Mesenchymal stem cell (in vitro differentiated cells and primary cell): Measurements from ENCODE around the gene TBC1D8.

Experiments used
- DNase-seq: peaks from one replicate; pipeline ENCODE4 v3.0.0-alpha.2; 2013
- H2AFZ ChIP-seq: one replicate; pipeline ENCODE4 v1.6.1; 2013; ENCODE audit warnings: low read depth, mild to moderate bottlenecking, control low read depth, inconsistent platforms, low read length, moderate library complexity
- H2AK5ac ChIP-seq: 2 replicates; pipeline ENCODE4 v1.6.1; 2013; ENCODE audit warnings: low read length, moderate library complexity, mild to moderate bottlenecking, inconsistent platforms; ENCODE audit not compliant: severe bottlenecking
- H2BK120ac ChIP-seq: one replicate; pipeline ENCODE4 v1.6.1; 2013; ENCODE audit warnings: low read depth, mild to moderate bottlenecking, inconsistent platforms, low read length, moderate library complexity
- H2BK12ac ChIP-seq, 2 experiments: one replicate each; pipeline ENCODE4 v1.6.1; 2013; ENCODE audit warnings: inconsistent platforms in 2 of 2, low read length in 2 of 2, mild to moderate bottlenecking in 2 of 2, moderate library complexity in 2 of 2, control low read depth in 1 of 2
- H2BK15ac ChIP-seq: one replicate; pipeline ENCODE4 v1.6.1; 2013; ENCODE audit warnings: mild to moderate bottlenecking, low read depth, inconsistent platforms; ENCODE audit not compliant: poor library complexity, severe bottlenecking
- H2BK5ac ChIP-seq: 2 replicates; pipeline ENCODE4 v1.6.1; 2013; ENCODE audit warnings: low read depth, mild to moderate bottlenecking, low read length, control low read depth, inconsistent platforms; ENCODE audit not compliant: poor library complexity, severe bottlenecking
- H3K14ac ChIP-seq, 2 experiments: one replicate each; pipeline ENCODE4 v1.6.1; 2013; ENCODE audit warnings: inconsistent platforms in 2 of 2, low read length in 2 of 2, control low read depth in 1 of 2, mild to moderate bottlenecking in 1 of 2, moderate library complexity in 1 of 2
- H3K18ac ChIP-seq, 2 experiments: one replicate each; pipeline ENCODE4 v1.6.1; 2013; ENCODE audit warnings: inconsistent platforms in 2 of 2, low read length in 2 of 2, control low read depth in 1 of 2, low read depth in 1 of 2, mild to moderate bottlenecking in 1 of 2
- H3K23ac ChIP-seq, 2 experiments: one replicate each; pipeline ENCODE4 v1.6.1; 2013; ENCODE audit warnings: inconsistent platforms in 2 of 2, low read length in 2 of 2, mild to moderate bottlenecking in 2 of 2, moderate library complexity in 2 of 2, control low read depth in 1 of 2
- H3K27ac ChIP-seq: 2 replicates; pipeline ENCODE4 v1.5.1; 2013; ENCODE audit warnings: mild to moderate bottlenecking, moderate library complexity, low read length, control low read depth, inconsistent platforms; ENCODE audit not compliant: poor library complexity, severe bottlenecking
- H3K27me3 ChIP-seq, 2 experiments: 2 replicates each; pipeline versions ENCODE4 v1.6.1 to v1.7.0; 2013; ENCODE audit warnings: low read length in 2 of 2, mild to moderate bottlenecking in 2 of 2, moderate library complexity in 2 of 2, control low read depth in 1 of 2, inconsistent platforms in 1 of 2; ENCODE audit not compliant: control insufficient read depth in 1 of 2, insufficient read depth in 1 of 2
- H3K36me3 ChIP-seq, 2 experiments: 2 replicates each; pipeline versions ENCODE4 v1.6.1 to v1.7.0; 2013; ENCODE audit warnings: low read length in 2 of 2, control low read depth in 1 of 2, inconsistent platforms in 1 of 2, low read depth in 1 of 2, mild to moderate bottlenecking in 1 of 2; ENCODE audit not compliant: insufficient read depth in 2 of 2, control insufficient read depth in 1 of 2
- H3K4ac ChIP-seq, 2 experiments: one replicate each; pipeline ENCODE4 v1.6.1; 2013; ENCODE audit warnings: inconsistent platforms in 2 of 2, low read length in 2 of 2, mild to moderate bottlenecking in 2 of 2, moderate library complexity in 2 of 2, control low read depth in 1 of 2, low read depth in 1 of 2
- H3K4me1 ChIP-seq: 2 replicates; pipeline ENCODE4 v1.6.1; 2013; ENCODE audit warnings: low read depth, low read length, control low read depth; ENCODE audit not compliant: control insufficient read depth, insufficient read depth
- H3K4me2 ChIP-seq: 2 replicates; pipeline ENCODE4 v1.6.1; 2013; ENCODE audit warnings: low read length, mild to moderate bottlenecking, inconsistent platforms; ENCODE audit not compliant: poor library complexity, severe bottlenecking
- H3K4me3 ChIP-seq, 2 experiments: 2 replicates each; pipeline versions ENCODE4 v1.5.1 to v1.7.0; 2013; ENCODE audit warnings: low read length in 2 of 2, mild to moderate bottlenecking in 2 of 2, control low read depth in 1 of 2, low read depth in 1 of 2; ENCODE audit not compliant: insufficient read depth in 1 of 2
- H3K79me1 ChIP-seq: replicated peaks from 2 replicates; pipeline ENCODE4 v1.6.1; 2013; ENCODE audit warnings: mild to moderate bottlenecking, control low read depth, low read length, inconsistent platforms; ENCODE audit not compliant: poor library complexity, severe bottlenecking
- H3K9ac ChIP-seq: 2 replicates; pipeline ENCODE4 v1.7.0; 2013; ENCODE audit warnings: mild to moderate bottlenecking, low read length, moderate library complexity
- H3K9me3 ChIP-seq: 2 replicates; pipeline ENCODE4 v1.7.0; 2013; ENCODE audit warnings: mild to moderate bottlenecking, low read length; ENCODE audit not compliant: control insufficient read depth
- H4K8ac ChIP-seq: one replicate; pipeline ENCODE4 v1.6.1; 2013; ENCODE audit warnings: inconsistent platforms, mild to moderate bottlenecking, low read length, moderate library complexity
- H4K91ac ChIP-seq: one replicate; pipeline ENCODE4 v1.6.1; 2013; ENCODE audit warnings: mild to moderate bottlenecking, low read length, inconsistent platforms
- WGBS: methylation state at CpG from one replicate; pipeline ENCODE4 v1.1.7; 2013; ENCODE audit warnings: mixed read lengths; 5-methylcytosine and 5-hydroxymethylcytosine counted together

TBC1D8 gene

GRCh38 chr2:100990166-100990565 lies 161.0 kb downstream of the TBC1D8 start:
- 96% methylated on average over 9 of the region's 9 CpGs for WGBS
- H2AK5ac ChIP-seq, result no peak overlapping the region
- H2BK120ac ChIP-seq, result no peak overlapping the region
- no peak overlapping the region for H2BK15ac ChIP-seq
- DNase-seq, result no peak
- no peak overlapping the region for H3K9ac ChIP-seq
- no peaks in the 10 kb centered on the region for H3K79me1 ChIP-seq
- no peak overlapping the region for H3K14ac ChIP-seq
- H4K8ac ChIP-seq, result no peak overlapping the region
- H3K18ac ChIP-seq, result no peak overlapping the region
- no peak overlapping the region for H4K91ac ChIP-seq
- H2AFZ ChIP-seq, result no peak overlapping the region
- H3K36me3 ChIP-seq, result peaks cover 0 to 28% of the 10 kb centered on the region in 2 experiments
- no peak overlapping the region for H3K4ac ChIP-seq
- no peak overlapping the region for H2BK5ac ChIP-seq
- H3K27ac ChIP-seq, result no peak overlapping the region
- no peak overlapping the region for H2BK12ac ChIP-seq
- no peak overlapping the region for H3K4me2 ChIP-seq
- no peaks in the 10 kb centered on the region for H3K4me1 ChIP-seq
- no peaks in the 10 kb centered on the region for H3K9me3 ChIP-seq
- H3K27me3 ChIP-seq, result peaks cover 0 to 5% of the 10 kb centered on the region in 2 experiments
- H3K4me3 ChIP-seq, result no peak overlapping the region
- H3K23ac ChIP-seq, result no peak overlapping the region

GRCh38 chr2:100989666-100990065 lies 161.5 kb downstream of the TBC1D8 start:
- Histone ChIP-seq H3K36me3 (peaks cover 0 to 24% of the 10 kb centered on the region in 2 experiments), H2BK5ac (no peak overlapping the region), H3K27me3 (peaks cover 0 to 5% of the 10 kb centered on the region in 2 experiments), H3K79me1 (no peaks in the 10 kb centered on the region), H3K23ac (no peak overlapping the region), H3K4ac (peak overlapping the region in 1 of 2 experiments; percentile 24), H2AFZ (no peak overlapping the region), H4K91ac (no peak overlapping the region), H3K4me3 (no peak overlapping the region), H2BK15ac (no peak overlapping the region), H3K4me1 (no peaks in the 10 kb centered on the region), H4K8ac (no peak overlapping the region), H3K18ac (no peak overlapping the region), H2BK120ac (no peak overlapping the region), H3K14ac (no peak overlapping the region), H3K4me2 (no peak overlapping the region), H3K27ac (no peak overlapping the region), H2AK5ac (no peak overlapping the region), H2BK12ac (no peak overlapping the region), H3K9me3 (no peaks in the 10 kb centered on the region), H3K9ac (no peak overlapping the region)
- WGBS, result 93% methylated on average over 3 of the region's 3 CpGs
- no peak for DNase-seq

GRCh38 chr2:100988630-100989417 lies 162.4 kb downstream of the TBC1D8 start:
- no peak overlapping the region for H4K91ac ChIP-seq
- H2BK15ac ChIP-seq, result no peak overlapping the region
- peak overlapping the region; percentile 29 for H4K8ac ChIP-seq
- peak overlapping the region in 1 of 2 experiments; percentile 6 for H3K14ac ChIP-seq
- H3K18ac ChIP-seq, result no peak overlapping the region
- no peak overlapping the region for H3K4ac ChIP-seq
- 86% methylated on average over 5 of the region's 8 CpGs for WGBS
- no peak overlapping the region for H3K23ac ChIP-seq
- H2BK5ac ChIP-seq, result no peak overlapping the region
- no peak overlapping the region for H3K27ac ChIP-seq
- H3K27me3 ChIP-seq, result peaks cover 0 to 5% of the 10 kb centered on the region in 2 experiments
- H2BK120ac ChIP-seq, result no peak overlapping the region
- H3K79me1 ChIP-seq, result no peaks in the 10 kb centered on the region
- no peak overlapping the region for H3K4me2 ChIP-seq
- peak; percentile 69 for DNase-seq
- H3K9me3 ChIP-seq, result no peaks in the 10 kb centered on the region
- no peak overlapping the region for H2AK5ac ChIP-seq
- no peak overlapping the region for H2AFZ ChIP-seq
- no peak overlapping the region for H2BK12ac ChIP-seq
- H3K4me1 ChIP-seq, result peaks cover 1% of the 10 kb centered on the region
- H3K36me3 ChIP-seq, result peaks cover 0 to 17% of the 10 kb centered on the region in 2 experiments
- no peak overlapping the region for H3K4me3 ChIP-seq
- H3K9ac ChIP-seq, result no peak overlapping the region

GRCh38 chr2:100987974-100988373 lies 163.2 kb downstream of the TBC1D8 start:
- Histone ChIP-seq H3K18ac (no peak overlapping the region), H2BK5ac (no peak overlapping the region), H3K79me1 (no peaks in the 10 kb centered on the region), H3K4ac (no peak overlapping the region), H3K36me3 (peaks cover 0 to 20% of the 10 kb centered on the region in 2 experiments), H2AK5ac (no peak overlapping the region), H3K14ac (no peak overlapping the region), H2BK12ac (peak overlapping the region in 1 of 2 experiments; percentile 43), H3K27me3 (peaks cover 0 to 5% of the 10 kb centered on the region in 2 experiments), H2BK15ac (no peak overlapping the region), H3K9me3 (no peaks in the 10 kb centered on the region), H3K4me2 (no peak overlapping the region), H2AFZ (no peak overlapping the region), H4K91ac (peak overlapping the region; percentile 61), H3K4me1 (peaks cover 4% of the 10 kb centered on the region), H3K4me3 (no peak overlapping the region), H3K27ac (no peak overlapping the region), H3K9ac (no peak overlapping the region), H4K8ac (no peak overlapping the region), H3K23ac (no peak overlapping the region), H2BK120ac (no peak overlapping the region)
- DNase-seq, result no peak
- 89% methylated on average over 4 of the region's 4 CpGs for WGBS
